ENCODE data around the gene ICA1.

Gene ICA1

GRCh38 chr7:8209353-8209752 lies 52.6 kb downstream of the ICA1 start:
- H3K4me3 ChIP-seq (ENCODE audit: low read length), result no peak overlapping the region

GRCh38 chr7:8208816-8209215 lies 53.2 kb downstream of the ICA1 start:
- H3K4me3 ChIP-seq (ENCODE audit: low read length), result no peak overlapping the region
- DNase-seq (ENCODE audit: low read depth, low spot score), result no peak

More at GRCh38 chr7:8209353-8209752, 52.6 kb downstream of the ICA1 start:
- DNase-seq (ENCODE audit: low read depth, low spot score), result no peak

GRCh38 chr7:8206956-8207355 lies 55.0 kb downstream of the ICA1 start:
- no peak overlapping the region for H3K4me3 ChIP-seq (ENCODE audit: low read length)
- no peak for DNase-seq (ENCODE audit: low read depth, low spot score)

- H3K4me3 ChIP-seq (ENCODE audit: low read length), result no peak overlapping the region
- no peak for DNase-seq (ENCODE audit: low read depth, low spot score)
Observed at GRCh38 chr7:8205537-8205936, 56.4 kb downstream of the ICA1 start.

- no peak overlapping the region for H3K4me3 ChIP-seq (ENCODE audit: low read length)
Observed at GRCh38 chr7:8205031-8205387, 57.0 kb downstream of the ICA1 start.

GRCh38 chr7:8204339-8205030 lies 57.5 kb downstream of the ICA1 start:
- DNase-seq (ENCODE audit: low read depth, low spot score), result no peak
- H3K4me3 ChIP-seq (ENCODE audit: low read length), result no peak overlapping the region

More at GRCh38 chr7:8205031-8205387, 57.0 kb downstream of the ICA1 start:
- DNase-seq (ENCODE audit: low read depth, low spot score), result no peak

GRCh38 chr7:8201846-8202441 lies 60.0 kb downstream of the ICA1 start:
- no peak for DNase-seq (ENCODE audit: low read depth, low spot score)
- H3K4me3 ChIP-seq (ENCODE audit: low read length), result no peak overlapping the region

- no peak overlapping the region for H3K4me3 ChIP-seq (ENCODE audit: low read length)
- no peak for DNase-seq (ENCODE audit: low read depth, low spot score)
Observed at GRCh38 chr7:8200717-8201116, 61.2 kb downstream of the ICA1 start.

GRCh38 chr7:8200316-8200715 lies 61.7 kb downstream of the ICA1 start:
- no peak for DNase-seq (ENCODE audit: low read depth, low spot score)
- H3K4me3 ChIP-seq (ENCODE audit: low read length), result no peak overlapping the region

- DNase-seq (ENCODE audit: low read depth, low spot score), result peak; percentile 84
- H3K4me3 ChIP-seq (ENCODE audit: low read length), result no peak overlapping the region
Observed at GRCh38 chr7:8197994-8198698, 63.8 kb downstream of the ICA1 start.

GRCh38 chr7:8192897-8193296 lies 69.1 kb downstream of the ICA1 start:
- DNase-seq (ENCODE audit: low read depth, low spot score), result no peak
- H3K4me3 ChIP-seq (ENCODE audit: low read length), result no peak overlapping the region

GRCh38 chr7:8190119-8190895 lies 71.7 kb downstream of the ICA1 start:
- H3K4me3 ChIP-seq (ENCODE audit: low read length), result no peak overlapping the region
- DNase-seq (ENCODE audit: low read depth, low spot score), result peak; percentile 62

GRCh38 chr7:8189625-8190024 lies 72.3 kb downstream of the ICA1 start:
- DNase-seq (ENCODE audit: low read depth, low spot score), result no peak
- H3K4me3 ChIP-seq (ENCODE audit: low read length), result no peak overlapping the region

- no peak for DNase-seq (ENCODE audit: low read depth, low spot score)
Observed at GRCh38 chr7:8185926-8186683, 75.9 kb downstream of the ICA1 start.

GRCh38 chr7:8184221-8184620 lies 77.7 kb downstream of the ICA1 start:
- DNase-seq (ENCODE audit: low read depth, low spot score), result no peak
- H3K4me3 ChIP-seq (ENCODE audit: low read length), result no peak overlapping the region

More at GRCh38 chr7:8185926-8186683, 75.9 kb downstream of the ICA1 start:
- H3K4me3 ChIP-seq (ENCODE audit: low read length), result no peak overlapping the region

- H3K4me3 ChIP-seq (ENCODE audit: low read length), result no peak overlapping the region
- DNase-seq (ENCODE audit: low read depth, low spot score), result no peak
Observed at GRCh38 chr7:8179486-8179885, 82.5 kb downstream of the ICA1 start.

GRCh38 chr7:8178353-8178752 lies 83.6 kb downstream of the ICA1 start:
- H3K4me3 ChIP-seq (ENCODE audit: low read length), result no peak overlapping the region
- no peak for DNase-seq (ENCODE audit: low read depth, low spot score)

- DNase-seq (ENCODE audit: low read depth, low spot score), result no peak
- no peak overlapping the region for H3K4me3 ChIP-seq (ENCODE audit: low read length)
Observed at GRCh38 chr7:8177109-8177933, 84.6 kb downstream of the ICA1 start.
